Measurements from ENCODE around the gene UBTF. TPM values are rescaled to one million over a fixed set of nuclear protein-coding genes. Genes with fewer than 3 reads are reported as not detected.

Gene UBTF
- 10 to 100 TPM; 20.2 to 77.3 (median 43.0) TPM for polyA plus RNA-seq (ENCODE audit: low read depth in 6 of 6)

- ATAC-seq (ENCODE audit: low read depth in 2 of 2), result peak; percentile 34 to 35
- Mint-ChIP-seq H3K9me3 (no peaks in the 10 kb centered on the region), H3K27ac (peak within 1 kb of the TSS; percentile 76 to 98 (median 96)), H3K4me3 (peak within 1 kb of the TSS; percentile 91 to 100 (median 96)), H3K36me3 (peaks cover 10 to 11% of the 10 kb centered on the region in 2 donors), H3K4me1 (peaks cover 34 to 49% (median 48%) of the 10 kb centered on the region in 3 donors), H3K27me3 (no peaks in the 10 kb centered on the region)
- DNase-seq, result peak; percentile 66
These were observed at the start of gene UBTF for GRCh38 chr17:44219616-44220212. TSS of gene UBTF (minus strand) at chr17:44219675. CDS start at chr17:44218229, 1,446 bp downstream.

DNA sequence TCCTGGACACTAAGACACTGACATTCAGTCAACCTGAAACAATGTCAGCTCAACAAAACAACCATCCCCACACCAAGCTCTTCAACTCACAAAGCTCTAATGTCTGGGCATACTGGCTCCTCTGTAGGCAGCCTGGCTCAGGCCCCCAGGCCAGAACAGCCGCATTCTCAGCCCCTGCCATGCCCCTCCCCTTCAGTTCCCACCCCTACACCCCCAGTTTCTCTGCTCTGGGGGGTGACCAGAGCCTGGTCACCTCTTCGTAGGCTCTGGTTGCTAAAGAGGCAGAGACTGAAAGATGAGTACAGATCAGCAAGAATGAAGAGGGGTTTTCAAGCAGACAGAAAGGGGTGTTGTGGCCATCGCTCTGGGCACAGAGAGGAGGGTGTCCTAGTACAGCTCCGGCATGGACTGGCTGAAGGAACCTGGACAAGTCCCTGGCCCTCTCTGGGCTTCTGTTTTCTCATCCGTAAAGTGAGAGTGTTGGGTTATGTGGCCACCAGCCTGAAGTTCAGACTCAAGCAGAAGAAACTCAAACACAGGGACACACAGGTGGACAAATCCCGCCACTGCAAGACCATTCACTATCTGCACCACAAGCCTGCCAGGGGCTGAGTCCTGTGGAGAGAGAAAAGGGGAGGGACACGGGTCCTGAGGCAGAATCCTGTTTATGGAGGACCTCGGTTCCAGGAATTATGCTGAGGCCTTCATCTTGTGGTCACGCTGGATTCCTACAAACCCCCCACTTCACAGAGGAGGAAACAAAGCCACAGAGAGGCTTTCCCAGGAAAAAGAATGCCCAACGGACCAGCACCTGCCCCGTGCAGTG lies 49.4 kb upstream of the UBTF start:
- DNase-seq (no peak), ATAC-seq (ENCODE audit: low read depth in 2 of 2) (no peak)
- Mint-ChIP-seq H3K4me1 (no peaks in the 10 kb centered on the region), H3K27me3 (peaks cover 2 to 35% (median 18%) of the 10 kb centered on the region in 3 donors), H3K27ac (no peak overlapping the region), H3K9me3 (peaks cover 0 to 3% (median 0%) of the 10 kb centered on the region in 7 donors), H3K4me3 (peak overlapping the region in 1 of 8 donors; percentile 83), H3K36me3 (no peaks in the 10 kb centered on the region)

- no peaks in the 10 kb centered on the region for H3K36me3 Mint-ChIP-seq
- peaks cover 0 to 39% (median 19%) of the 10 kb centered on the region in 3 donors for H3K27me3 Mint-ChIP-seq
- H3K27ac Mint-ChIP-seq, result no peak within 1 kb of the TSS
- no peak within 1 kb of the TSS for H3K4me3 Mint-ChIP-seq
- no peaks in the 10 kb centered on the region for H3K4me1 Mint-ChIP-seq
- peaks cover 0 to 3% (median 0%) of the 10 kb centered on the region in 7 donors for H3K9me3 Mint-ChIP-seq
- DNase-seq, result no peak
- ATAC-seq (ENCODE audit: low read depth in 2 of 2), result no peak
These were observed 48.5 kb upstream of the UBTF start, which contains the start of gene SLC4A1 for GRCh38 chr17:44267818-44268490. TSS of gene SLC4A1 (minus strand) at chr17:44268135. CDS start at chr17:44262866, 5,269 bp downstream.

DNA sequence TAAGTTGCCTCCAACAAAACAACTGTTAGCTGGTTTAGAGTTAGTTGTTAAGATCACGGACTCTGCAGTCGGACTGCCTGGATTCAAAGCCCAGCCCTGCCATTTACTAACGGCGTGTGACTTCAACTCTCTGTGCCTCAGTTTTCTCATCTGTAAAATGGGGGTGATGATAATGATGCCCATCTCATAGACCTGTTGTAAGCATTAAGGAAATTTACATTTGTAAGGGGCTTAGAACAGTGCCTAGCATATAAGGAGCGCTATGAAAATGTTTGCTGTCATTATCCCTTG lies 47.6 kb upstream of the UBTF start:
- H3K4me3 Mint-ChIP-seq, result no peak overlapping the region
- no peaks in the 10 kb centered on the region for H3K36me3 Mint-ChIP-seq
- DNase-seq (no peak), ATAC-seq (ENCODE audit: low read depth in 2 of 2) (no peak)
- no peak overlapping the region for H3K27ac Mint-ChIP-seq
- no peaks in the 10 kb centered on the region for H3K4me1 Mint-ChIP-seq
- H3K9me3 Mint-ChIP-seq, result peaks cover 0 to 1% (median 0%) of the 10 kb centered on the region in 7 donors
- H3K27me3 Mint-ChIP-seq, result peaks cover 0 to 37% (median 15%) of the 10 kb centered on the region in 3 donors

GRCh38 chr17:44266402-44267164 lies 47.1 kb upstream of the UBTF start:
- Mint-ChIP-seq H3K4me1 (no peaks in the 10 kb centered on the region), H3K27ac (peak overlapping the region in 1 of 6 donors; percentile 59), H3K36me3 (no peaks in the 10 kb centered on the region), H3K4me3 (no peak overlapping the region), H3K27me3 (peaks cover 0 to 32% (median 10%) of the 10 kb centered on the region in 3 donors), H3K9me3 (peaks cover 0 to 1% (median 0%) of the 10 kb centered on the region in 7 donors)
- DNase-seq (no peak), ATAC-seq (ENCODE audit: low read depth in 2 of 2) (no peak)

GRCh38 chr17:44263345-44263902 lies 43.9 kb upstream of the UBTF start:
- Mint-ChIP-seq H3K4me3 (peak overlapping the region in 1 of 8 donors; percentile 69), H3K9me3 (peaks cover 0 to 1% (median 0%) of the 10 kb centered on the region in 7 donors), H3K4me1 (no peaks in the 10 kb centered on the region), H3K27ac (peak overlapping the region in 1 of 6 donors; percentile 5), H3K36me3 (no peaks in the 10 kb centered on the region), H3K27me3 (peaks cover 0 to 17% (median 9%) of the 10 kb centered on the region in 3 donors)
- ATAC-seq (ENCODE audit: low read depth in 2 of 2), result no peak
- no peak for DNase-seq

DNA sequence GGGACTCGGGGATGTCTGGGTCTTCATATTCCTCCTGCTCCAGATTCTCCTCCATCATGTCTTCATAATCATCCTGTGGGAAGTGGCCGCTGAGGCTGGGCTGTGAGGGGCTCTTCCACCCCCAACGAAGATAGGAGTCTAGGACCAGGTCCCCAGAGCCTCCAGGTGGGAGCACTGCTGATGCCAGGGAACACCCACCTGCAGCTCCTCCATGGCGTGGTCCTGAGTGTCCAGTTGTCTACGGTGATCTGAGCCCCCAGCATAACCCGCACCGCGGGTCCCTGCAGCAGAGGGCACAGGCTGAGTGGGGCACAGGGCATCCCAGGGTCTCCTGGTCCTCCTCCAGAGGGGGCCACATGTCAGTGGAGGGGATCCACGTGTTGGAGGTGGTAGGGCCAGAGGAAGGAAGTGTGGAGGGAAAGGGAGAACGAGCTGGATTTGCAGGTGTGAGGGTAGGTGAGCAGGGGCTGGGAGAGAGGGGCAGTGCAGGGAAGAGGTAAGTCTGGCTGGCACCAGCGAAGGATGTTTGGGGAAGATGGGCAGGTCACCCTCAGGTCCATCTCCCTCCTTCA lies 43.3 kb upstream of the UBTF start:
- Mint-ChIP-seq H3K9me3 (peaks cover 0 to 1% (median 0%) of the 10 kb centered on the region in 7 donors), H3K4me3 (no peak overlapping the region), H3K36me3 (no peaks in the 10 kb centered on the region), H3K4me1 (no peaks in the 10 kb centered on the region), H3K27ac (no peak overlapping the region), H3K27me3 (peaks cover 0 to 14% (median 9%) of the 10 kb centered on the region in 3 donors)
- ATAC-seq (ENCODE audit: low read depth in 2 of 2) (no peak), DNase-seq (no peak)

- H3K9me3 Mint-ChIP-seq, result peaks cover 0 to 5% (median 0%) of the 10 kb centered on the region in 7 donors
- no peak overlapping the region for H3K4me3 Mint-ChIP-seq
- no peaks in the 10 kb centered on the region for H3K36me3 Mint-ChIP-seq
- ATAC-seq (ENCODE audit: low read depth in 2 of 2) (no peak), DNase-seq (no peak)
- H3K27ac Mint-ChIP-seq, result no peak overlapping the region
- peaks cover 0 to 4% (median 0%) of the 10 kb centered on the region in 3 donors for H3K4me1 Mint-ChIP-seq
- peaks cover 0 to 25% (median 23%) of the 10 kb centered on the region in 3 donors for H3K27me3 Mint-ChIP-seq
These were observed 40.8 kb upstream of the UBTF start for GRCh38 chr17:44260296-44260695.

- no peak for ATAC-seq (ENCODE audit: low read depth in 2 of 2)
- Mint-ChIP-seq H3K36me3 (no peaks in the 10 kb centered on the region), H3K27me3 (peaks cover 0 to 35% (median 27%) of the 10 kb centered on the region in 3 donors), H3K9me3 (peaks cover 0 to 5% (median 0%) of the 10 kb centered on the region in 7 donors), H3K4me3 (no peak overlapping the region), H3K27ac (no peak overlapping the region), H3K4me1 (peaks cover 0 to 4% (median 0%) of the 10 kb centered on the region in 3 donors)
- no peak for DNase-seq
These were observed 39.4 kb upstream of the UBTF start for GRCh38 chr17:44258811-44259351.

- Mint-ChIP-seq H3K27ac (no peak overlapping the region), H3K4me1 (peaks cover 0 to 4% (median 0%) of the 10 kb centered on the region in 3 donors), H3K4me3 (no peak overlapping the region), H3K9me3 (peaks cover 0 to 5% (median 0%) of the 10 kb centered on the region in 7 donors), H3K36me3 (no peaks in the 10 kb centered on the region), H3K27me3 (peaks cover 0 to 29% (median 24%) of the 10 kb centered on the region in 3 donors)
- ATAC-seq (ENCODE audit: low read depth in 2 of 2) (no peak), DNase-seq (no peak)
These were observed 38.6 kb upstream of the UBTF start for GRCh38 chr17:44257815-44258760.

GRCh38 chr17:44256671-44257070 lies 37.2 kb upstream of the UBTF start:
- DNase-seq, result no peak
- Mint-ChIP-seq H3K27me3 (peaks cover 0 to 22% (median 17%) of the 10 kb centered on the region in 3 donors), H3K36me3 (no peaks in the 10 kb centered on the region), H3K4me1 (peaks cover 0 to 4% (median 0%) of the 10 kb centered on the region in 3 donors), H3K4me3 (no peak overlapping the region), H3K27ac (no peak overlapping the region), H3K9me3 (peaks cover 0 to 5% (median 0%) of the 10 kb centered on the region in 7 donors)
- ATAC-seq (ENCODE audit: low read depth in 2 of 2), result no peak
